Prostate gland (tissue), 2 donors: ENCODE measurements around the gene USP37. TPM values are rescaled to one million over a fixed set of nuclear protein-coding genes. Genes with fewer than 3 reads are reported as not detected.

Experiments
- DNase-seq: peaks from one replicate; pipeline ENCODE4 v3.0.0-alpha.2; 2019; ENCODE audit warnings: low spot score
- H3K27ac ChIP-seq, 2 donors: fragments of 200-600 bp; sonication (generic); 2 replicates each; pipeline ENCODE4 v1.5.1; 2017 to 2019
- H3K27me3 ChIP-seq: fragments of 200-600 bp; sonication (generic); replicated peaks from 2 replicates; pipeline ENCODE4 v1.5.1; 2019; ENCODE audit not compliant: insufficient read depth
- H3K36me3 ChIP-seq, 2 donors: fragments of 200-600 bp; sonication (generic); 1 replicate in 1 of 2; 2 replicates in 1 of 2; pipeline versions ENCODE4 v1.5.1 to v1.8.1; 2017 to 2019
- H3K4me1 ChIP-seq: fragments of 200-600 bp; sonication (generic); replicated peaks from 2 replicates; pipeline ENCODE4 v1.5.1; 2019
- H3K4me3 ChIP-seq, 2 donors: fragments of 200-600 bp; sonication (generic); 2 replicates each; pipeline ENCODE4 v1.5.1; 2017 to 2019
- H3K9me3 ChIP-seq: fragments of 200-600 bp; sonication (generic); 2 replicates; pipeline ENCODE4 v1.5.1; 2017
- CTCF ChIP-seq, 4 experiments: fragments of 200-600 bp in 2 of 4; fragments of 450-650 bp in 2 of 4; sonication (generic) in 2 of 4; IDR thresholded peaks; 1 replicate in 3 of 4; 2 replicates in 1 of 4; pipeline ENCODE4 v1.5.1; 2016 to 2019; ENCODE audit warnings: antibody characterized with exemption in 4 of 4, mild to moderate bottlenecking in 2 of 4, moderate library complexity in 2 of 4
- POLR2A ChIP-seq: fragments of 450-650 bp; IDR thresholded peaks from one replicate; pipeline ENCODE4 v1.6.1; 2016; ENCODE audit warnings: antibody characterized with exemption, mild to moderate bottlenecking
- POLR2AphosphoS5 ChIP-seq: sonication (generic); formaldehyde crosslinking; IDR thresholded peaks from one replicate; pipeline ENCODE4 v1.6.1; 2017; ENCODE audit warnings: antibody characterized with exemption
- WGBS: methylation state at CpG from one replicate; pipeline ENCODE4 v1.1.5; 2018; 5-methylcytosine and 5-hydroxymethylcytosine counted together
- intact Hi-C: fragments of 100-400 bp; cut with DNase I; formaldehyde crosslinking; loops from one replicate; pipeline ENCODE4 v1.14.2; 2022
- total RNA-seq, 2 donors: library from RNA; depleted of rRNA; stranded (reverse); fragments of >200 nt; gene quantifications; one replicate each; pipeline ENCODE4 v1.1.0, GENCODE V29; 2016

Gene USP37
- total RNA-seq, 2 donors from 2014 or later, result 12.3 to 31.9 TPM

- no peak for DNase-seq
- 100% methylated on average over 1 of the region's 1 CpG for WGBS
- Histone ChIP-seq H3K4me3 (no peak overlapping the region), H3K4me1 (no peaks in the 10 kb centered on the region), H3K27ac (no peak overlapping the region), H3K36me3 (no peaks in the 10 kb centered on the region), H3K9me3 (no peaks in the 10 kb centered on the region), H3K27me3 (no peaks in the 10 kb centered on the region)
- TF ChIP-seq POLR2A (no peak), POLR2AphosphoS5 (no peak), CTCF (IDR thresholded peaks at IDR 0.05) (no peak)
- intact Hi-C loops, result no loop called here
Observed at GRCh38 chr2:218437969-218438368, 130.2 kb downstream of the USP37 start.

GRCh38 chr2:218436992-218437391, 131.2 kb downstream of the USP37 start:
- H3K36me3 ChIP-seq, result no peaks in the 10 kb centered on the region
- H3K4me3 ChIP-seq, result no peak overlapping the region
- no peaks in the 10 kb centered on the region for H3K27me3 ChIP-seq
- 90% methylated on average over 5 of the region's 5 CpGs for WGBS
- no peak for TF ChIP-seq POLR2A
- no peak for TF ChIP-seq POLR2AphosphoS5
- TF ChIP-seq CTCF (IDR thresholded peaks at IDR 0.05), result no peak
- intact Hi-C loops, result no loop called here
- H3K4me1 ChIP-seq, result no peaks in the 10 kb centered on the region
- DNase-seq, result no peak
- H3K27ac ChIP-seq, result no peak overlapping the region
- no peaks in the 10 kb centered on the region for H3K9me3 ChIP-seq

GRCh38 chr2:218435003-218435982, 132.9 kb downstream of the USP37 start:
- no peak overlapping the region for H3K27ac ChIP-seq
- no peak for DNase-seq
- H3K4me1 ChIP-seq, result no peaks in the 10 kb centered on the region
- intact Hi-C loops, result no loop called here
- no peaks in the 10 kb centered on the region for H3K36me3 ChIP-seq
- H3K4me3 ChIP-seq, result no peak overlapping the region
- H3K9me3 ChIP-seq, result no peaks in the 10 kb centered on the region
- TF ChIP-seq CTCF (IDR thresholded peaks at IDR 0.05) (no peak), POLR2A (no peak), POLR2AphosphoS5 (no peak)
- 91% methylated on average over 11 of the region's 11 CpGs for WGBS
- H3K27me3 ChIP-seq, result no peaks in the 10 kb centered on the region

- DNase-seq, result no peak
- Histone ChIP-seq H3K9me3 (no peaks in the 10 kb centered on the region), H3K27me3 (no peaks in the 10 kb centered on the region), H3K4me3 (no peak overlapping the region), H3K4me1 (no peaks in the 10 kb centered on the region), H3K27ac (no peak overlapping the region), H3K36me3 (no peaks in the 10 kb centered on the region)
- no peak for TF ChIP-seq CTCF (IDR thresholded peaks at IDR 0.05)
- TF ChIP-seq POLR2AphosphoS5, result no peak
- no peak for TF ChIP-seq POLR2A
- WGBS, result 85% methylated on average over 9 of the region's 9 CpGs
- intact Hi-C loops, result no loop called here
Observed at GRCh38 chr2:218434456-218434855, 133.7 kb downstream of the USP37 start.
